ENCODE results near the gene EIF5AL1. TPM values are rescaled to one million over a fixed set of nuclear protein-coding genes. Genes with fewer than 3 reads are reported as not detected.

The EIF5AL1 gene
- total RNA-seq, 1 donor from 2014 or later: not detected

DNA sequence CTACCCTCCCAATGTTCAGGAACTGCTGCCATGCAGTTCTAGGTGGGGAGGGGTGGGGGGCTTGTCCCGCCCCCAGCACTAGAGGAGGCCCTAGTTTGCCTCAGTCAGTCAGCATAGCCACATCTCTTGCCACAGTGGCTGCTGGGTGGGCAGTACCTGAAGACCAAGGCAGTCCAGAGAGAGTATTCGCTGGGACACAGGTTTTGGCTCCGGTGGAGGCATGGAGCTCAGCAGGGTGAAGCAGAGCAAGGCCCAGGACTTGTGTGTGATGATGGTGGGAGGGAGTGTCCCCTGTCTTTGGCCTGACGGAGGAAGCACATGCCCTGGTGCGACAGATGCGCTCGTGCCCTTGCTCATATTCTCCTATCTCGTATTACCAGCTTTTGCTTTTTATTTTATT, 42.2 kb upstream of the EIF5AL1 start:
- Mint-ChIP-seq H3K27ac (ENCODE audit: unreplicated experiment) (no peak overlapping the region), H3K4me1 (ENCODE audit: unreplicated experiment) (peaks cover 18% of the 10 kb centered on the region), H3K36me3 (ENCODE audit: unreplicated experiment) (no peaks in the 10 kb centered on the region), H3K4me3 (ENCODE audit: unreplicated experiment) (no peak overlapping the region), H3K27me3 (ENCODE audit: unreplicated experiment) (no peaks in the 10 kb centered on the region), H3K9me3 (ENCODE audit: unreplicated experiment) (no peaks in the 10 kb centered on the region)
- no peak for DNase-seq (ENCODE audit: extremely low spot score, unreplicated experiment)
- TF ChIP-seq, protein P1, sequence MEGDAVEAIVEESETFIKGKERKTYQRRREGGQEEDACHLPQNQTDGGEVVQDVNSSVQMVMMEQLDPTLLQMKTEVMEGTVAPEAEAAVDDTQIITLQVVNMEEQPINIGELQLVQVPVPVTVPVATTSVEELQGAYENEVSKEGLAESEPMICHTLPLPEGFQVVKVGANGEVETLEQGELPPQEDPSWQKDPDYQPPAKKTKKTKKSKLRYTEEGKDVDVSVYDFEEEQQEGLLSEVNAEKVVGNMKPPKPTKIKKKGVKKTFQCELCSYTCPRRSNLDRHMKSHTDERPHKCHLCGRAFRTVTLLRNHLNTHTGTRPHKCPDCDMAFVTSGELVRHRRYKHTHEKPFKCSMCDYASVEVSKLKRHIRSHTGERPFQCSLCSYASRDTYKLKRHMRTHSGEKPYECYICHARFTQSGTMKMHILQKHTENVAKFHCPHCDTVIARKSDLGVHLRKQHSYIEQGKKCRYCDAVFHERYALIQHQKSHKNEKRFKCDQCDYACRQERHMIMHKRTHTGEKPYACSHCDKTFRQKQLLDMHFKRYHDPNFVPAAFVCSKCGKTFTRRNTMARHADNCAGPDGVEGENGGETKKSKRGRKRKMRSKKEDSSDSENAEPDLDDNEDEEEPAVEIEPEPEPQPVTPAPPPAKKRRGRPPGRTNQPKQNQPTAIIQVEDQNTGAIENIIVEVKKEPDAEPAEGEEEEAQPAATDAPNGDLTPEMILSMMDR (IDR thresholded peaks at IDR 0.05): no peak

DNA sequence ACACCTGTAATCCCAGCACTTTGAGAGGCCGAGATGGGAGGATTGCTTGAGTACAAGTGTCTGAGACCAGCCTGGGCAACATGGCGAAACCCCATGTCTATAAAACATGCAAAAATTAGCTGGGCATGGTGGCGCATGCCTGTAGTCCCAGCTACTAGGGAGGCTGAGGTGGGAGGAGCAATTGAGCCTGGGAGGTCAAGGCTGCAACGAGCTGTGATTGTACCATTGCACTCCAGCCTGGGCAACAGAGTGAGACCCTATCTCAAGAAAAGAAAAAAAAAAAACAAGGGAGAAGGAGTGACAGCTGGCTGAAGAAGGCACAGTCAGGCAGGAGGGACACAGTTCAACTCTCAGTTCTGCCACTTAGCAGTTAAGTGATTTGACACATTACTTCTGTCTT, 40.6 kb upstream of the EIF5AL1 start:
- Mint-ChIP-seq H3K4me3 (ENCODE audit: unreplicated experiment) (no peak overlapping the region), H3K27ac (ENCODE audit: unreplicated experiment) (no peak overlapping the region), H3K4me1 (ENCODE audit: unreplicated experiment) (peaks cover 33% of the 10 kb centered on the region), H3K36me3 (ENCODE audit: unreplicated experiment) (no peaks in the 10 kb centered on the region), H3K27me3 (ENCODE audit: unreplicated experiment) (no peaks in the 10 kb centered on the region), H3K9me3 (ENCODE audit: unreplicated experiment) (no peaks in the 10 kb centered on the region)
- no peak for DNase-seq (ENCODE audit: extremely low spot score, unreplicated experiment)
- TF ChIP-seq, protein P1 (IDR thresholded peaks at IDR 0.05): no peak

DNA sequence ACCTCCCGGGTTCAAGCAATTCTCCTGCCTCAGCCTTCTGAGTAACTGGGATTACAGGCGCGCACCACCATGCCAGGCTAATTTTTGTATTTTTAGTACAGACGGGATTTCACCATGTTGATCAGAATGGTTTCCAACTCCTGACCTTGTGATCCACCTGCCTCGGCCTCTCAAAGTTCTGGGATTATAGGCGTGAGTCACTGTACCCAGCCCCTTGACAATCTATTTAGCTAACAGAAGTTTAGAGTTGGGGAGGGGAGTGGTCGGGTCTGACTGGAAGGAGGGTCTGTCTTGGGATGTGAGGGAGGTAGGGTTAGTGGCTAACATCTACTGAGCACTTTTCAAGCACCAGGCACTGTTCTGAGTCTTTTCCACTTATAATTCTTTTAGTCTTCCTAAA, 39.9 kb upstream of the EIF5AL1 start:
- TF ChIP-seq, protein P1 (IDR thresholded peaks at IDR 0.05): no peak
- no peak for DNase-seq (ENCODE audit: extremely low spot score, unreplicated experiment)
- Mint-ChIP-seq H3K27me3 (ENCODE audit: unreplicated experiment) (no peaks in the 10 kb centered on the region), H3K9me3 (ENCODE audit: unreplicated experiment) (no peaks in the 10 kb centered on the region), H3K36me3 (ENCODE audit: unreplicated experiment) (no peaks in the 10 kb centered on the region), H3K4me1 (ENCODE audit: unreplicated experiment) (peaks cover 33% of the 10 kb centered on the region), H3K4me3 (ENCODE audit: unreplicated experiment) (no peak overlapping the region), H3K27ac (ENCODE audit: unreplicated experiment) (no peak overlapping the region)

DNA sequence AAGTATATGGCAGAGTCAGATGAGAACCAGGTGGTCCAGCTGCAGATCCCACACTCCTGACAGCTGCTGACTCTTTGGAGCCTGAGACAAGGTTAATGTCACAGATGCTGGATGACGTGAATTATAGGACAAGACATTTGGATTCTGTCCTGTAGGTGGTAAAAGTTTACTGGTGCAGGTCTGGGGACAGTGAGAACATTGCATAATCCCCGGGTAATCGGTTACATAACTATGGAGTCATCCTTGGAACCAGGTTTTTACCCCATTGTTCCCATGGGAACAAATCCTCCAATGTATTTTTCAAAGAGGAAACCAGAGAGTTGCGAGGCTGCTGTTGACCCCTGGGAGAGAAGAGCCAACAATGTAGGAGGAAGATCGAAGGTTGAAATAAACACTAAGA, 39.4 kb upstream of the EIF5AL1 start:
- Mint-ChIP-seq H3K9me3 (ENCODE audit: unreplicated experiment) (no peaks in the 10 kb centered on the region), H3K27me3 (ENCODE audit: unreplicated experiment) (no peaks in the 10 kb centered on the region), H3K27ac (ENCODE audit: unreplicated experiment) (no peak overlapping the region), H3K4me1 (ENCODE audit: unreplicated experiment) (peaks cover 32% of the 10 kb centered on the region), H3K36me3 (ENCODE audit: unreplicated experiment) (no peaks in the 10 kb centered on the region), H3K4me3 (ENCODE audit: unreplicated experiment) (no peak overlapping the region)
- DNase-seq (ENCODE audit: extremely low spot score, unreplicated experiment): no peak
- TF ChIP-seq, protein P1 (IDR thresholded peaks at IDR 0.05): no peak

DNA sequence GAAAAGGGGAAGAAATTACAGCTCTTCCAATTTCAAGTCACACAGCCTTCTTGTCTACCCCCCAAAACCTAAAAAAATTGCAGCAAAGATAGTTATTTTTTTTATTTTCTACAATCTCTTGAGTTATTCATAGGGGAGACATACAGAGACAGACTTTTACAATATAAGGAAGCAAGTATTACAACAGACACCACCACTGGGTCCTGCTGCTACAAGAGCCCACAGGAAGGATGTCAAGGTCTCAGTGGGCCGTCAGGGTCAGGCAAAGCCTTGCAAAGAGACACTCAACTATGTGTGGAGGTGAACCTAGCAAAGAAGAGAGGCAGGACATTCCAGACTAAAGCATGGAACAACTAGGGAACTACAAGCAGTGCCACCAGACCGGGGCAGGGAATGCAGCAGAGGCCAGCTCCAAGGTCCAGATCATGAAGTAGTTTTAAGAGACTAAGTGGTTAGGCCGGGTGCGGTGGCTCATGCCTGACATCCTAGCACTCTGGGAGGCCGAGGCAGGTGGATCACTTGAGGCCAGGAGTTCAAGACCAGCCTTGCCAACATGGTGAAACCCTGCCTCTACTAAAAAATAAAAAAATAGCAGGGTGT, 38.7 kb upstream of the EIF5AL1 start:
- no peak overlapping the region for H3K4me3 Mint-ChIP-seq (ENCODE audit: unreplicated experiment)
- no peak overlapping the region for H3K27ac Mint-ChIP-seq (ENCODE audit: unreplicated experiment)
- peaks cover 32% of the 10 kb centered on the region for H3K4me1 Mint-ChIP-seq (ENCODE audit: unreplicated experiment)
- TF ChIP-seq, protein P1 (IDR thresholded peaks at IDR 0.05): no peak
- H3K27me3 Mint-ChIP-seq (ENCODE audit: unreplicated experiment): no peaks in the 10 kb centered on the region
- DNase-seq (ENCODE audit: extremely low spot score, unreplicated experiment): no peak
- no peaks in the 10 kb centered on the region for H3K9me3 Mint-ChIP-seq (ENCODE audit: unreplicated experiment)
- H3K36me3 Mint-ChIP-seq (ENCODE audit: unreplicated experiment): no peaks in the 10 kb centered on the region

Measured in osteocyte (in vitro differentiated cells).